ENCODE measurements around the gene VCL.
"Not testable (repeated sequence)": the region's sequence is repeated elsewhere in the genome, so short reads cannot be mapped to it uniquely, and the experiment has no call there.

VCL gene

GRCh38 chr10:74103560-74104258, 105.8 kb downstream of the VCL start:
- FAIRE-seq (no peak), DNase-seq (ENCODE audit: low spot score) (peak; percentile 48)

- no peak for FAIRE-seq
- DNase-seq (ENCODE audit: low spot score): no peak
Observed at GRCh38 chr10:74104480-74104879, 106.6 kb downstream of the VCL start.

DNA sequence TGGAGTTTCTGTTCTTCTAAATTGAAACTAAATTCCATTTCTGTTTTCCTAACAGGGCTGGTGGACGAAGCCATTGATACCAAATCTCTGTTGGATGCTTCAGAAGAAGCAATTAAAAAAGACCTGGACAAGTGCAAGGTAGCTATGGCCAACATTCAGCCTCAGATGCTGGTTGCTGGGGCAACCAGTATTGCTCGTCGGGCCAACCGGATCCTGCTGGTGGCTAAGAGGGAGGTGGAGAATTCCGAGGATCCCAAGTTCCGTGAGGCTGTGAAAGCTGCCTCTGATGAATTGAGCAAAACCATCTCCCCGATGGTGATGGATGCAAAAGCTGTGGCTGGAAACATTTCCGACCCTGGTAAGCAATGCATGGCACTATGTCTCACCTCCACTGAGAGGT, 107.1 kb downstream of the VCL start:
- no peak for FAIRE-seq

DNA sequence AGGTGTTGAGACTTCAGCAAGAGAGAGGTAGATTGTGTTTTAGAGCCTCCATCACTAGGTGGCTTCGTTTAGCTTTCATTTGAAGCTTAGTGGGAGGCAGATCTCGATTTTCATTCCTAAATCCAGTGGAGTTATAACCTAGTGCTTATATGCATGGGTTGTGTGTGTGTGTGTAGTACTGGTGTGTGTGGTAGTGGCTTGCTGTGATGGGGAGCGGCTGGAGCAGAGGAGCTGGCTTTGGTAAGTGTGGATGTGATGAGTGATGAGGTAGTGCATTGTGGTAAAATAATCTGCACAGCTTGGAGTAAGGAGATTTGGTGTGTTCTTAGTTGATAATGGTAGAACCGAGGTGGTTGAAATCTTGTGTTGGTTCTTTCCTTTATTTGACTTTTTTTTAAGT, 109.5 kb downstream of the VCL start:
- no peak for FAIRE-seq
- DNase-seq (ENCODE audit: low spot score): no peak

More for the DNA sequence above, 107.1 kb downstream of the VCL start:
- no peak for DNase-seq (ENCODE audit: low spot score)

DNA sequence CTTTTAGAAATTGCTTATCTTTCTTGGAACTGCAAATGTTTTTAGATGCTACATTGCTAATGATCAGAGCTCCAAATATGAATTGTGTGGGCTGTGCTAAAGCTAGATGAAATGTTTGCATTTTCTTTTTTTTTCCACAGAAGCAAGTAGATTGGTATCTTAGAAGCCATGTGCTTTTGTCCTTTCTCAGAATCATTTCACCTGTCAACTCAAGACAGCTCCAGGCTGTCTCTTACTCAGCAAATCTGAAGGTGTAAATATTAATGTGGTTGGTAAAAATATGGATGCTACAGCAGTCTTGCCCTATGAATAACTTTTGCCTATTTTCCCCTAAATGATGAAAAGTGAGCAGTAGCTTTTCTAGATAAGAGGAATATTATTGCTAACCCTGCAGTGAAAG, 111.5 kb downstream of the VCL start:
- DNase-seq (ENCODE audit: low spot score) (no peak), FAIRE-seq (no peak)

DNA sequence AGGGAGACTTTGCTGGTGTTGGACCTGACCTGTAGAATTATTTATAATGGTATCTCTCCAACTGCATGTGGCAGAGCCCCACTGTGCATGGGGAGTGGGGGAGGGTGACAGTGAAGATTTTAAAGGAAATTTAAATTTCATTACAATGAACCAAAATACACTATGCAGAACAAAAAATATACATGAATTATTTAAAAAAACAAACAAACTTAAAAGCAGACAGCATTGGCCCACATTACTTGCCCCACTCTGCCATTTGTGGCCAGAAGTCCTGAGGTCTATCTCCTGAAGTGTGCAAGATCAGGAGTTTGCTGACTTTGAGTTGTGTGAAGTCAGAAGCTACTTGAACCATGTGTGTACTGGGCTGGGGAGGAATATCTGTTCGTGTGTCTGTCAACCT, 112.2 kb downstream of the VCL start:
- DNase-seq (ENCODE audit: low spot score): no peak
- no peak for FAIRE-seq

DNA sequence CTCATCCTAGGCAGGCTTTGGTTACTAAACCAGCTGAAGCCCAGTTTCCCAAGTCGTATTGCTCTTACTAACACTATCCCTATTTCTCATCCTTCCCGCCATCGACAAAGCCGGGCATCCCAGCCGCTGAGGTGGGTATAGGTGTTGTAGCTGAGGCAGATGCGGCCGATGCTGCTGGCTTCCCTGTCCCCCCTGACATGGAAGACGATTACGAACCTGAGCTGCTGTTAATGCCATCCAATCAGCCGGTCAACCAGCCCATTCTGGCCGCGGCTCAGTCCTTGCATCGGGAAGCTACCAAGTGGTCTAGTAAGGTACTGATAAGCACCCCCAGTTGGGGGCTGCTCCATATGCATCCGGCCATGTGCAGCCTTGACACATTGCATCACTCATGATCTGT, 113.9 kb downstream of the VCL start:
- DNase-seq (ENCODE audit: low spot score) (no peak), FAIRE-seq (no peak)

- FAIRE-seq (no peak), DNase-seq (ENCODE audit: low spot score) (no peak)
Observed at GRCh38 chr10:74113546-74113945, 115.6 kb downstream of the VCL start.

- FAIRE-seq (no peak), DNase-seq (ENCODE audit: low spot score) (no peak)
Observed at GRCh38 chr10:74114041-74114448, 116.1 kb downstream of the VCL start.

DNA sequence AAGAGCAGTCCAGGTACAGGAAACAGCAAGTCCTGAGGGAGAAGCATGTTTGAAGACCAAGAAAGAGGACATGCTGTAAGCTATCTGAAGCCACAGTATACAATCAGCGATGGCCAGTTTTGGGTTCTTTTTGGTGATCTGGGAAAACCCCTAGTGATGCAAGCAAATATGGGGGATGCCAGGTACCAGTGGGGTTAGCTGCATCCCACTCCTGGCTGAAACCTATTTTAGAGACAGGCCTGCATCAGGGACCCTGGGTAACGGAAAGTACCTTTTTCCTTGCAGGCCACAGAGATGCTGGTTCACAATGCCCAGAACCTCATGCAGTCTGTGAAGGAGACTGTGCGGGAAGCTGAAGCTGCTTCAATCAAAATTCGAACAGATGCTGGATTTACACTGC, 119.8 kb downstream of the VCL start:
- FAIRE-seq: no peak
- DNase-seq (ENCODE audit: low spot score): no peak

DNA sequence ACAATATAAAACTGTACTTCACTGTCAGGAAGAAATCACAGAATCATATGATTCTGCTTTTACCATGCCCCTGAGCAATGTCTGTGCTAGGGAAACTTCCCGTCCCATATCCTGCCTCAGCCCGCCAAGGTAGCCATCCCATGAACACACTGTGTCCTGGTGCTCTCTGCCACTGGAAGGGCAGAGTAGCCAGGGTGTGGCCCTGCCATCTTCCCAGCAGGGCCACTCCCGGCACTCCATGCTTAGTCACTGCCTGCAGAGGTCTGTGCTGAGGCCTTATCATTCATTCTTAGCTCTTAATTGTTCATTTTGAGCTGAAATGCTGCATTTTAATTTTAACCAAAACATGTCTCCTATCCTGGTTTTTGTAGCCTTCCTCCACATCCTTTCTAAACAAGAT, 120.9 kb downstream of the VCL start:
- FAIRE-seq (no peak), DNase-seq (ENCODE audit: low spot score) (no peak)

GRCh38 chr10:74120911-74121310, 123.0 kb downstream of the VCL start:
- no peak for DNase-seq (ENCODE audit: low spot score)
- FAIRE-seq: no peak

- FAIRE-seq (no peak), DNase-seq (ENCODE audit: low spot score) (no peak)
Observed at GRCh38 chr10:74121368-74121767, 123.5 kb downstream of the VCL start.

DNA sequence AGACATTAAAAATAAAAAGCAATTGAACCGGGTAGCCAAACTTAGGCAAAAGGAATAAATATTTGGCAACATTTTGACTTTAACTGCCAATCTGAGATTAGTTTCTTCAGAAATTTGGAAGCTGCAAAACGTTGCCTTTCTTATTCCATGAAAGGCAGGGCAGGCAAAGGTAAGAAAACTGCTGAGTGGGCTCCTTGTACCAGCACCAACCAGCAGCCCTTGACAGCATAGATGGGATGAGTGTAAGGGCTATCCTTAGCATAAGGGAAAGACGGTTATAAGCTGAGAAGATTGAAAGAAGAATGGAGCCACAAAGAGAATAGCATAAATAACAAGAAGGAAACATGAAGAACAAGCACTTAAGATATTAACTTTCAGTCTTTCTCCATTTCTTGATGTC, 124.1 kb downstream of the VCL start:
- FAIRE-seq (no peak), DNase-seq (ENCODE audit: low spot score) (no peak)

DNA sequence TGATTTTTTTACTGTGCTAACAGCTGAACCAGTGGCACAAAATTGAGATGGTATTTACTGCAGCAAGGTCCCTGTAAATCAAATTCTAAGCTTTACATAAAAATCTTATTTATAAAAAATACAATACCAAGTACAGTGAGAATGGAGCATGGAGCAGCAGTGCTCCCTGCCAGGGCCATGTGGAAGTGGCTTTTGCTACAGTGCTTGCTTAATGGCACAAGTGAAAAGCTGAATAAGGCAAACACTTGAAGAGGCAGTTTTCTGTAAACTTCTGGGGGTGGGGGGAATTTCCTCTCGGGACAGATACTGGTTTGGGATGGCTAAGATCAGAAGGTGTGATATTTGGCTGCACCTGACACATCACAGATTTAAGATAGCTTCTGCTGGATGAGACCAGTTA, 125.2 kb downstream of the VCL start:
- FAIRE-seq (no peak), DNase-seq (ENCODE audit: low spot score) (no peak)

GRCh38 chr10:74133923-74134820, 136.3 kb downstream of the VCL start:
- FAIRE-seq (no peak), DNase-seq (ENCODE audit: low spot score) (no peak)

DNA sequence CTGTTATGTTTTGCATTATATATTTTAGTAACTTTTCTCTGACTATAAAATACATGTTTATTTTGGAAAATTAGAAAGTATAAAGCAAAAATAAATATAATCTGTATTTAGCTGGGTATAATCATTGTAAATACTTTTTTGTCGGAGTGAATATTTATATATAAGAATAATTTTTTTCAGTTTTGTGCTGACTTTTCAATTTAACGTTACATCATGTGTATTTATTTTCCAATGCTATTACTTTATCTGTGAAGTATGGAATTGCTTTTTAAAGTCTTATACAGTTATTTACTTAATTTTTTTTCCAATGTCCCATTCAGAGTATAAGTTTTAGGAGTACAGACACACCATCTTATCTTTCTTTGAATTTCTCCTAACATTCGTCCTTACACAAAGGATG, 137.5 kb downstream of the VCL start:
- FAIRE-seq: no peak
- DNase-seq (ENCODE audit: low spot score): no peak

DNA sequence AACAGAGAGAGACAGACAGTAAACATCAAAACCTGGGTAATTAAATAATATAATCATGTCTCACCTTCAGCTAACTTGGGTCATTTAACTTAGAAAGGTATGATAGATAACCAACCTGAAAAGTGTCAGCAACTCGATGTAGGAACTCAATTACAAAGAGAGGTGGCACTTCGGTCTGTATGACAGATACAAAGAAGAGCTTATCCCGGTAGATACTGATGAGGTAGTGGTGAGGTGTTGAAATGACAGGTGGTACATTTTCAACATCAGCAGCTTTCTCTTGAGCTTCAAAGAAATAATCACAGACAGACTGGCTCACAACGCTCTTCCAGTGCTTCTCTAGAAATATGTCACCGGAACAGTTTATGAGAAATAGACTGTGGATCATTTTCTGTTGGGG, 140.1 kb downstream of the VCL start:
- FAIRE-seq: no peak
- DNase-seq (ENCODE audit: low spot score): no peak

DNA sequence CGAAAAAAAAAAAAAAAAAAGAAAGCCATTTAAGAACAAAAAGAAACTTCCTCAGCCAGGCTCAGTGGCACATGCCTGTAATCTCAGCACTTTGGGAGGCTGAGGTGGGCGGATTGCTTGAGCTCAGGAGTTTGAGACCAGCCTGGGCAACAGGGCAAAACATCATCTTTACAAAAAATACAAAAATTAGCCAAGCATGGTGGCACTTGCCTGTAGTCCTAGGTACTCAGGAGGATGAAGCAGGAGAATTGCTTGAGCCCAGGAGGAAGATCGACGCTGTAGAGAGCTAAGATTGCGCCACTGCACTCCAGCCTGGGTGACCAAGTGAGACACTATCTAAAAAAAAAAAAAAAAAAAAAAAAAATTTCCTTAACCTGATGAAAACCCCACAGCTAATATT, 140.7 kb downstream of the VCL start:
- not testable (repeated sequence) for DNase-seq (ENCODE audit: low spot score); FAIRE-seq

DNA sequence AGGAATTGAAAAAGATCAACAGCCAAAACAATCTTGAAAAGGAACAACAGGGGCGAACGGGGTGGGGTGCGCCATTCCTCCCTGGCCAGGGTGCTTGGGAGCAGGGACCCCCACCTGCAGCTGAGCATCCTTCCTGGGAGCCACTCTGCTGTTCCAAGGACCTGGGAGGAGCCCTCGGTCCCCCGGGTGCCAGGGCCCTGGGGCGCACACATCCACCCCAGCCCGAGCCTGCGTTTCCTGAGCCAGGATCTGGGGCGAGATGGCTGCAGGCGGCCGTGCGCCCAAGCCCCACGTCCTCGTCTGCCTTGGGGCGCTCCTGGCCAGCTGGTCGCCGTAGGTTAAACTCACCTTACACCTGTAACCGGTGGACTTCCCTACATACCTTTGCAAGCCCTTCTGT, 142.1 kb downstream of the VCL start:
- DNase-seq (ENCODE audit: low spot score) (no peak), FAIRE-seq (no peak)

- no peak for FAIRE-seq
- no peak for DNase-seq (ENCODE audit: low spot score)
Observed at GRCh38 chr10:74140553-74140952, 142.6 kb downstream of the VCL start.

- DNase-seq (ENCODE audit: low spot score) (no peak), FAIRE-seq (no peak)
Observed at GRCh38 chr10:74145133-74145532, 147.2 kb downstream of the VCL start.

- DNase-seq (ENCODE audit: low spot score); FAIRE-seq: not testable (repeated sequence)
Observed at GRCh38 chr10:74146980-74147379, 149.1 kb downstream of the VCL start.

All from urothelium cell line (cell line).